GM12878 (cell line): Measurements from ENCODE around the gene FEM1B.

ENCODE experiments used
- CTCF ChIP-seq, 3 experiments: IDR thresholded peaks in 2 of 3; conservative IDR thresholded peaks in 1 of 3; 2 replicates each; pipeline ENCODE4 v1.5.1; 2011; ENCODE audit warnings: low read depth in 3 of 3, low read length in 3 of 3, mild to moderate bottlenecking in 3 of 3, control low read depth in 2 of 3, moderate library complexity in 2 of 3, inconsistent platforms in 1 of 3, mixed read lengths in 1 of 3; ENCODE audit not compliant: control insufficient read depth in 2 of 3, insufficient read depth in 1 of 3; ENCODE audit errors: extremely low read depth in 1 of 3
- EZH2 ChIP-seq: IDR thresholded peaks from 2 replicates; pipeline ENCODE4 v1.6.1; 2012; ENCODE audit warnings: low read depth, mild to moderate bottlenecking, control low read depth, inconsistent platforms, low read length, borderline replicate concordance; ENCODE audit not compliant: control insufficient read depth
- JUND ChIP-seq: IDR thresholded peaks from 2 replicates; pipeline ENCODE4 v1.6.1; 2012; ENCODE audit warnings: low read depth, mild to moderate bottlenecking, low read length, improper control_type of control experiment, moderate library complexity
- LARP7 ChIP-seq: fragments of 450-650 bp; IDR thresholded peaks from 2 replicates; pipeline ENCODE4 v1.6.1; 2017; ENCODE audit warnings: mild to moderate bottlenecking
- NBN ChIP-seq: fragments of 450-650 bp; IDR thresholded peaks from 2 replicates; pipeline ENCODE4 v1.6.1; 2016
- POLR2A ChIP-seq: IDR thresholded peaks from 2 replicates; pipeline ENCODE4 v1.6.1; 2011; ENCODE audit warnings: low read depth, mild to moderate bottlenecking, low read length
- POLR2AphosphoS5 ChIP-seq: IDR thresholded peaks from 2 replicates; pipeline ENCODE4 v1.6.1; 2011; ENCODE audit warnings: mild to moderate bottlenecking, low read length, inconsistent platforms
- RCOR1 ChIP-seq: conservative IDR thresholded peaks from 2 replicates; pipeline ENCODE4 v1.6.1; 2012; ENCODE audit warnings: low read depth, low read length, improper control_type of control experiment
- REST ChIP-seq: IDR thresholded peaks from 2 replicates; pipeline ENCODE4 v1.6.1; 2012; ENCODE audit warnings: mild to moderate bottlenecking, low read depth, low read length
- SMAD1 ChIP-seq: fragments of 450-650 bp; IDR thresholded peaks from 2 replicates; pipeline ENCODE4 v1.6.1; 2018; ENCODE audit warnings: mild to moderate bottlenecking, low read depth; ENCODE audit not compliant: partially characterized antibody
- TAF1 ChIP-seq: IDR thresholded peaks from 2 replicates; pipeline ENCODE4 v1.6.1; 2011; ENCODE audit warnings: mild to moderate bottlenecking, low read depth, low read length, borderline replicate concordance
- TCF7 ChIP-seq: IDR thresholded peaks from 2 replicates; pipeline ENCODE4 v1.6.1; 2014; ENCODE audit warnings: antibody characterized with exemption, borderline replicate concordance
- ZBED1 ChIP-seq: IDR thresholded peaks from 2 replicates; pipeline ENCODE4 v1.6.1; 2016; ENCODE audit warnings: borderline replicate concordance
- ZBTB33 ChIP-seq: fragments of 450-650 bp; IDR thresholded peaks from 2 replicates; pipeline ENCODE4 v1.6.1; 2017; ENCODE audit warnings: mild to moderate bottlenecking

- no peak for TF ChIP-seq CTCF (IDR thresholded peaks at IDR 0.05 in 2 of 3, conservative IDR thresholded peaks at IDR 0.05 in 1 of 3; ENCODE audit: control insufficient read depth in 2 of 3, extremely low read depth in 1 of 3, insufficient read depth in 1 of 3, low read depth in 3 of 3, low read length in 3 of 3)
- no peak for TF ChIP-seq LARP7
- no peak for TF ChIP-seq REST
- no peak for TF ChIP-seq TCF7
- TF ChIP-seq EZH2: no peak
- no peak for TF ChIP-seq ZBTB33
- TF ChIP-seq RCOR1: no peak
- no peak for TF ChIP-seq TAF1
- no peak for TF ChIP-seq NBN
- TF ChIP-seq SMAD1: no peak
- no peak for TF ChIP-seq ZBED1
- no peak for TF ChIP-seq POLR2A
- TF ChIP-seq JUND: no peak
- no peak for TF ChIP-seq POLR2AphosphoS5
Measured at GRCh38 chr15:68344600-68344999, 67.1 kb downstream of the FEM1B start.
